ENCODE data around the gene CXCR1. TPM values are rescaled to one million over a fixed set of nuclear protein-coding genes. Genes with fewer than 3 reads are reported as not detected.
"Not testable (repeated sequence)": the region's sequence is repeated elsewhere in the genome, so short reads cannot be mapped to it uniquely, and the experiment has no call there.

Gene CXCR1
- total RNA-seq, 2 donors from 2014 or later, result not detected

GRCh38 chr2:218128781-218129457 lies 37.8 kb downstream of the CXCR1 start:
- Mint-ChIP-seq H3K9me3 (no peaks in the 10 kb centered on the region), H3K36me3 (no peaks in the 10 kb centered on the region), H3K27ac (no peak overlapping the region)
- DNase-seq (ENCODE audit: low spot score in 2 of 2) (no peak), ATAC-seq (no peak)

GRCh38 chr2:218127929-218128455 lies 38.8 kb downstream of the CXCR1 start:
- H3K9me3 Mint-ChIP-seq, result no peaks in the 10 kb centered on the region
- H3K27ac Mint-ChIP-seq, result no peak overlapping the region
- ATAC-seq, result no peak
- no peak for DNase-seq (ENCODE audit: low spot score in 2 of 2)
- H3K36me3 Mint-ChIP-seq, result peaks cover 0 to under 1% of the 10 kb centered on the region in 2 donors

GRCh38 chr2:218125626-218126080 lies 41.1 kb downstream of the CXCR1 start, which contains the start of gene CXCR2:
CXCR2 (plus strand) TSS chr2:218126028; CDS start chr2:218134802, 8,774 bp downstream.
- Mint-ChIP-seq H3K36me3 (peaks cover 0 to 14% of the 10 kb centered on the region in 2 donors), H3K9me3 (peaks cover 0 to 5% of the 10 kb centered on the region in 2 donors), H3K27ac (peak within 1 kb of the TSS; percentile 2 to 61)
- peak in 1 of 2 donors; percentile 41 for ATAC-seq
- no peak for DNase-seq (ENCODE audit: low spot score in 2 of 2)

- peaks cover 0 to 14% of the 10 kb centered on the region in 2 donors for H3K36me3 Mint-ChIP-seq
- ATAC-seq, result no peak
Observed at GRCh38 chr2:218125095-218125494, 41.7 kb downstream of the CXCR1 start.

GRCh38 chr2:218123986-218124385 lies 42.8 kb downstream of the CXCR1 start:
- peaks cover 0 to 5% of the 10 kb centered on the region in 2 donors for H3K9me3 Mint-ChIP-seq
- DNase-seq (ENCODE audit: low spot score in 2 of 2) (no peak), ATAC-seq (no peak)
- H3K27ac Mint-ChIP-seq, result no peak overlapping the region
- peaks cover 0 to 14% of the 10 kb centered on the region in 2 donors for H3K36me3 Mint-ChIP-seq

More at GRCh38 chr2:218125095-218125494, 41.7 kb downstream of the CXCR1 start:
- no peak for DNase-seq (ENCODE audit: low spot score in 2 of 2)
- peaks cover 0 to 5% of the 10 kb centered on the region in 2 donors for H3K9me3 Mint-ChIP-seq
- H3K27ac Mint-ChIP-seq, result peak overlapping the region in 1 of 2 donors; percentile 61

GRCh38 chr2:218122286-218122685 lies 44.5 kb downstream of the CXCR1 start:
- H3K36me3 Mint-ChIP-seq, result peaks cover 11 to 14% of the 10 kb centered on the region in 2 donors
- DNase-seq (ENCODE audit: low spot score in 2 of 2); H3K27ac Mint-ChIP-seq; H3K9me3 Mint-ChIP-seq; ATAC-seq: not testable (repeated sequence)

- ATAC-seq; H3K27ac Mint-ChIP-seq; H3K9me3 Mint-ChIP-seq; DNase-seq (ENCODE audit: low spot score in 2 of 2): not testable (repeated sequence)
- H3K36me3 Mint-ChIP-seq, result peaks cover 11 to 14% of the 10 kb centered on the region in 2 donors
Observed at GRCh38 chr2:218121789-218122188, 45.0 kb downstream of the CXCR1 start.

Other genes starting within 250 kb of the CXCR1 start
- 1 to 10 TPM in 1 of 2 donors, under 1 TPM in 1; 0.27 to 5.1 TPM for gene TNS1, start 164.0 kb downstream of the CXCR1 start, total RNA-seq
- gene RUFY4, start 97.7 kb downstream of the CXCR1 start, total RNA-seq, result 1 to 10 TPM; 3.2 to 5.1 TPM
- under 1 TPM in 1 of 2 donors, not detected in 1; 0.33 TPM for gene CXCR2, start 40.9 kb downstream of the CXCR1 start, total RNA-seq
- 100 to 1,000 TPM; 567 to 656 TPM for gene ARPC2, start 50.2 kb upstream of the CXCR1 start, total RNA-seq
- under 1 TPM; 0.46 to 0.88 TPM for gene GPBAR1, start 94.1 kb upstream of the CXCR1 start, total RNA-seq
- gene AAMP, start 103.2 kb upstream of the CXCR1 start, total RNA-seq, result 10 to 100 TPM; 67.7 to 68.4 TPM
- gene PNKD, start 103.6 kb upstream of the CXCR1 start, total RNA-seq, result 10 to 100 TPM; 25.1 to 30.4 TPM
- gene TMBIM1, start 125.5 kb upstream of the CXCR1 start, total RNA-seq, result 10 to 100 TPM; 46.1 to 47.5 TPM
- not detected for gene CATIP, start 189.9 kb upstream of the CXCR1 start, total RNA-seq
- gene SLC11A1, start 215.3 kb upstream of the CXCR1 start, total RNA-seq, result not detected
- 10 to 100 TPM in 1 of 2 donors, 1 to 10 TPM in 1; 8.1 to 86.8 TPM for gene CTDSP1, start 232.9 kb upstream of the CXCR1 start, total RNA-seq

Measured in activated naive CD4-positive, alpha-beta T cell treated with anti-CD3 and anti-CD28 coated beads, Interleukin-2, amount 50 U/mL, for 72 hours (primary cell).